ENCODE results near the gene DAB2IP. TPM values are rescaled to one million over a fixed set of nuclear protein-coding genes. Genes with fewer than 3 reads are reported as not detected.

DAB2IP gene
- total and polyA plus RNA-seq, 4 donors, result 2.3 to 13.1 (median 5.4) TPM

GRCh38 chr9:121742923-121743322 lies 91.5 kb downstream of the DAB2IP start:
- H3K4me1 ChIP-seq (ENCODE audit: control insufficient read depth in 4 of 4, insufficient read depth in 4 of 4, low read length in 3 of 4), result peaks cover 0 to 30% (median 16%) of the 10 kb centered on the region in 4 donors
- no peak overlapping the region for H3K4me3 ChIP-seq (ENCODE audit: low read depth in 1 of 3, low read length in 3 of 3)
- no peaks in the 10 kb centered on the region for H3K9me3 ChIP-seq (ENCODE audit: control insufficient read depth in 4 of 4, low read length in 3 of 4)
- peak overlapping the region; percentile 78 to 88 for H3K27ac ChIP-seq (ENCODE audit: low read depth in 1 of 2, low read length in 2 of 2)
- peak overlapping the region in 1 of 2 donors; percentile 30 for H3K9ac ChIP-seq (ENCODE audit: low read depth in 1 of 2, low read length in 2 of 2)
- WGBS, result 74% methylated on average over 3 of the region's 3 CpGs
- no peaks in the 10 kb centered on the region for H3K27me3 ChIP-seq (ENCODE audit: control insufficient read depth in 4 of 4, insufficient read depth in 4 of 4, low read length in 3 of 4)
- no peak for DNase-seq (ENCODE audit: low spot score)
- H3K36me3 ChIP-seq (ENCODE audit: control insufficient read depth in 4 of 4, insufficient read depth in 3 of 4, low read depth in 1 of 4, low read length in 3 of 4), result no peaks in the 10 kb centered on the region
- TF ChIP-seq JUND (IDR thresholded peaks at IDR 0.05) (no peak), SP1 (IDR thresholded peaks at IDR 0.05) (no peak), HNF4A (conservative IDR thresholded peaks at IDR 0.05) (no peak), FOXA1 (IDR thresholded peaks at IDR 0.05) (no peak), YY1 (IDR thresholded peaks at IDR 0.05) (no peak), RXRA (IDR thresholded peaks at IDR 0.05) (no peak), TAF1 (conservative IDR thresholded peaks at IDR 0.05) (no peak), NR2F2 (IDR thresholded peaks at IDR 0.05) (no peak), EGR1 (IDR thresholded peaks at IDR 0.05; ENCODE audit: low read depth in 2 of 2) (no peak), FOXA2 (IDR thresholded peaks at IDR 0.05) (no peak)
- TF ChIP-seq, protein P1, sequence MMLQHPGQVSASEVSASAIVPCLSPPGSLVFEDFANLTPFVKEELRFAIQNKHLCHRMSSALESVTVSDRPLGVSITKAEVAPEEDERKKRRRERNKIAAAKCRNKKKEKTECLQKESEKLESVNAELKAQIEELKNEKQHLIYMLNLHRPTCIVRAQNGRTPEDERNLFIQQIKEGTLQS (IDR thresholded peaks at IDR 0.05), result no peak

DNA sequence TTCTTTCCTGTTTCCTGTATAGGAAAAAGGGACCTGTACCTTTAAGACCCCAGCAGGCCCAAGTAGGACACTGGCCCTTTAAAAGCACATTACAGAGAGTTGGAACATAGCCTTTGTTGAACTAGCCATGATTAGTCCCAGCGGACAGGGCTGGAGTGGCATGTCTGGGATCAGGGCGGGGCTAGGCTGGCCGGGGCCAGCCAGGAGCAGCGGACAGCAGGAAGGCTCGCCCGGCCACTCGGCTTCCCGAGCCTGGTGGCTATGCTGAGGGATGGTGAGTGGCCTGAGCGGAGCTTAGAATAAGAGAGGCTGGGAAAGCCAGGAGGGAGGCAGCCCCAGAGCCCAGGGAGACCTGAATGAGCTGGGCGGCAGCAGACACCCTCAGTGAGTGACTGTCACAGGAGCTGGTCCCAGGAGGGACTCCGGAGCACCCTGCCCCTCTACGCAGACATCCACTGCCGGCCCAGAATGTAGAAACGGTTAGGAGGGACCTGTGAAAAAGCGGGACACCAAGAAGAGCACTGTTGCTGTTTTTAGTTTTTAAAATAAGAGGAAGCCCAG lies 92.1 kb downstream of the DAB2IP start:
- peak; percentile 63 for DNase-seq (ENCODE audit: low spot score)
- Histone ChIP-seq H3K27me3 (ENCODE audit: control insufficient read depth in 4 of 4, insufficient read depth in 4 of 4, low read length in 3 of 4) (no peaks in the 10 kb centered on the region), H3K4me1 (ENCODE audit: control insufficient read depth in 4 of 4, insufficient read depth in 4 of 4, low read length in 3 of 4) (peaks cover 0 to 28% (median 16%) of the 10 kb centered on the region in 4 donors)

More for the DNA sequence above, 92.1 kb downstream of the DAB2IP start:
- H3K9me3 ChIP-seq (ENCODE audit: control insufficient read depth in 4 of 4, low read length in 3 of 4), result no peaks in the 10 kb centered on the region
- H3K27ac ChIP-seq (ENCODE audit: low read depth in 1 of 2, low read length in 2 of 2), result peak overlapping the region; percentile 78 to 88
- peak overlapping the region; percentile 39 to 66 for H3K9ac ChIP-seq (ENCODE audit: low read depth in 1 of 2, low read length in 2 of 2)
- WGBS, result 16% methylated on average over 15 of the region's 15 CpGs
- TF ChIP-seq RXRA (IDR thresholded peaks at IDR 0.05), result peak; percentile 42 to 68
- no peak for TF ChIP-seq ZBTB33 (IDR thresholded peaks at IDR 0.05)
- peak; percentile 29 to 57 for TF ChIP-seq HNF4A (conservative IDR thresholded peaks at IDR 0.05)
- TF ChIP-seq, protein P1 (IDR thresholded peaks at IDR 0.05), result no peak
- TF ChIP-seq HNF4G (IDR thresholded peaks at IDR 0.05), result no peak
- peak; percentile 60 for TF ChIP-seq SP1 (IDR thresholded peaks at IDR 0.05)
- no peak for TF ChIP-seq GABPA (IDR thresholded peaks at IDR 0.05 in 1 of 2, conservative IDR thresholded peaks at IDR 0.05 in 1 of 2)
- peak; percentile 71 for TF ChIP-seq REST (IDR thresholded peaks at IDR 0.05)
- peak in 1 of 2 donors; percentile 53 for TF ChIP-seq EGR1 (IDR thresholded peaks at IDR 0.05; ENCODE audit: low read depth in 2 of 2)
- TF ChIP-seq RAD21 (IDR thresholded peaks at IDR 0.05), result peak; percentile 67 to 75
- peak in 1 of 2 donors; percentile 34 for TF ChIP-seq JUND (IDR thresholded peaks at IDR 0.05)
- TF ChIP-seq, protein P2, sequence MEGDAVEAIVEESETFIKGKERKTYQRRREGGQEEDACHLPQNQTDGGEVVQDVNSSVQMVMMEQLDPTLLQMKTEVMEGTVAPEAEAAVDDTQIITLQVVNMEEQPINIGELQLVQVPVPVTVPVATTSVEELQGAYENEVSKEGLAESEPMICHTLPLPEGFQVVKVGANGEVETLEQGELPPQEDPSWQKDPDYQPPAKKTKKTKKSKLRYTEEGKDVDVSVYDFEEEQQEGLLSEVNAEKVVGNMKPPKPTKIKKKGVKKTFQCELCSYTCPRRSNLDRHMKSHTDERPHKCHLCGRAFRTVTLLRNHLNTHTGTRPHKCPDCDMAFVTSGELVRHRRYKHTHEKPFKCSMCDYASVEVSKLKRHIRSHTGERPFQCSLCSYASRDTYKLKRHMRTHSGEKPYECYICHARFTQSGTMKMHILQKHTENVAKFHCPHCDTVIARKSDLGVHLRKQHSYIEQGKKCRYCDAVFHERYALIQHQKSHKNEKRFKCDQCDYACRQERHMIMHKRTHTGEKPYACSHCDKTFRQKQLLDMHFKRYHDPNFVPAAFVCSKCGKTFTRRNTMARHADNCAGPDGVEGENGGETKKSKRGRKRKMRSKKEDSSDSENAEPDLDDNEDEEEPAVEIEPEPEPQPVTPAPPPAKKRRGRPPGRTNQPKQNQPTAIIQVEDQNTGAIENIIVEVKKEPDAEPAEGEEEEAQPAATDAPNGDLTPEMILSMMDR (IDR thresholded peaks at IDR 0.05; ENCODE audit: low read depth, low read length, missing input control), result peak; percentile 64
- peak; percentile 49 for TF ChIP-seq TAF1 (conservative IDR thresholded peaks at IDR 0.05)
- no peak for TF ChIP-seq NR2F2 (IDR thresholded peaks at IDR 0.05)
- peak; percentile 82 for TF ChIP-seq YY1 (IDR thresholded peaks at IDR 0.05)
- TF ChIP-seq FOXA1 (IDR thresholded peaks at IDR 0.05), result peak; percentile 83
- peak; percentile 80 for TF ChIP-seq FOXA2 (IDR thresholded peaks at IDR 0.05)
- TF ChIP-seq, protein P3, sequence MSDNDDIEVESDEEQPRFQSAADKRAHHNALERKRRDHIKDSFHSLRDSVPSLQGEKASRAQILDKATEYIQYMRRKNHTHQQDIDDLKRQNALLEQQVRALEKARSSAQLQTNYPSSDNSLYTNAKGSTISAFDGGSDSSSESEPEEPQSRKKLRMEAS (IDR thresholded peaks at IDR 0.05), result peak; percentile 100
- H3K36me3 ChIP-seq (ENCODE audit: control insufficient read depth in 4 of 4, insufficient read depth in 3 of 4, low read depth in 1 of 4, low read length in 3 of 4), result no peaks in the 10 kb centered on the region
- peak overlapping the region; percentile 68 to 80 (median 79) for H3K4me3 ChIP-seq (ENCODE audit: low read depth in 1 of 3, low read length in 3 of 3)

Measured in liver (tissue), 9 donors.